Measurements from ENCODE around the gene PWWP2B. TPM values are rescaled to one million over a fixed set of nuclear protein-coding genes. Genes with fewer than 3 reads are reported as not detected.

The PWWP2B gene
- total and polyA plus RNA-seq, 2 of the 13 experiments (the other 11 are each of a cell fraction or from before 2014, with no cell fraction given), result 2.3 to 4.7 TPM

GRCh38 chr10:132400547-132401151, 3.6 kb downstream of the PWWP2B start:
- no peaks in the 10 kb centered on the region for H4K20me1 ChIP-seq (ENCODE audit: insufficient read depth, low read length)
- H3K9me3 ChIP-seq (ENCODE audit: low read length), result no peaks in the 10 kb centered on the region
- BruUV-seq (replicated peaks), result no TSS peak
- H3K4me3 ChIP-seq (replicated peaks in 1 of 3; ENCODE audit: insufficient read depth in 1 of 3, low read depth in 2 of 3, low read length in 3 of 3), result no peak overlapping the region
- DNase-seq (ENCODE audit: low spot score), result no peak
- in situ Hi-C loops (cut with HindIII; ENCODE audit: extremely low pct_ligation_motif_present, low pct_unique_long_range_greater_than_20kb) (no loop called here), intact Hi-C loops (cut with micrococcal nuclease; ENCODE audit: unreplicated experiment) (no loop called here)
- no peak for ATAC-seq
- POLR2A ChIA-PET, result no interaction called here
- no peak for FAIRE-seq
- H3K36me3 ChIP-seq (replicated peaks in 1 of 2; ENCODE audit: control insufficient read depth in 1 of 2, insufficient read depth in 2 of 2, low read length in 2 of 2), result no peaks in the 10 kb centered on the region; a peak in 1 of 5 replicates
- no peak overlapping the region for H2AFZ ChIP-seq (ENCODE audit: low read length)
- CTCF ChIA-PET (ENCODE audit: low intra/inter-chr PET ratio, low total read pairs), result no interaction called here
- no peaks in the 10 kb centered on the region; a peak in 1 of 5 replicates for H3K27me3 ChIP-seq (ENCODE audit: control insufficient read depth in 1 of 2, insufficient read depth in 2 of 2, low read length in 2 of 2)
- H3K27ac ChIP-seq (ENCODE audit: extremely low read length, insufficient read depth, low read length), result no peak overlapping the region
- TF ChIP-seq PRDM15 (CRISPR knock-in tag; IDR thresholded peaks at IDR 0.05) (peak; percentile 86), CEBPB (IDR thresholded peaks at IDR 0.05; ENCODE audit: borderline replicate concordance, low read depth, low read length) (no peak), THAP7 (CRISPR knock-in tag; IDR thresholded peaks at IDR 0.05) (no peak), AGO2 (optimal IDR thresholded peaks at IDR 0.05; ENCODE audit: low read depth, low read length) (peak; percentile 52)
- 84% methylated on average over 5 of the region's 17 CpGs for WGBS (ENCODE audit: low lambda C conversion rate)
- H3K4me2 ChIP-seq (ENCODE audit: low read depth, low read length), result no peak overlapping the region
- peaks cover 12% of the 10 kb centered on the region for H3K4me1 ChIP-seq (ENCODE audit: insufficient read depth, low read length)
- no peak overlapping the region for H3K9ac ChIP-seq (ENCODE audit: insufficient read depth, low read depth, low read length)
- no peaks in the 10 kb centered on the region for H3K79me2 ChIP-seq (ENCODE audit: insufficient read depth, low read length)
